Measurements from ENCODE around the gene ANKRD9. TPM values are rescaled to one million over a fixed set of nuclear protein-coding genes. Genes with fewer than 3 reads are reported as not detected.

Gene ANKRD9
- total RNA-seq = 17.3 to 19.5 TPM (median 18.0 TPM) in 3 replicates
- long read RNA-seq, full-length matches to known transcripts = 36 of 43 reads
- long read RNA-seq, partial matches to known transcripts = 3 of 43 reads
- long read RNA-seq, other reads (novel, unspliced or antisense) = 4 of 43 reads

GRCh38 chr14:102509746-102510615 is at the start of gene ANKRD9:
TSS of gene ANKRD9 (minus strand) at chr14:102509776. CDS start at chr14:102507889, 1,887 bp downstream.
- peaks cover 13% of the 10 kb centered on the region for H3K4me1 Mint-ChIP-seq (ENCODE audit: low read depth)
- H3K36me3 Mint-ChIP-seq (ENCODE audit: low read depth) = peaks cover 2% of the 10 kb centered on the region
- H3K27ac Mint-ChIP-seq (ENCODE audit: unreplicated experiment) = peak within 1 kb of the TSS; percentile 79
- TF ChIP-seq, protein P1, sequence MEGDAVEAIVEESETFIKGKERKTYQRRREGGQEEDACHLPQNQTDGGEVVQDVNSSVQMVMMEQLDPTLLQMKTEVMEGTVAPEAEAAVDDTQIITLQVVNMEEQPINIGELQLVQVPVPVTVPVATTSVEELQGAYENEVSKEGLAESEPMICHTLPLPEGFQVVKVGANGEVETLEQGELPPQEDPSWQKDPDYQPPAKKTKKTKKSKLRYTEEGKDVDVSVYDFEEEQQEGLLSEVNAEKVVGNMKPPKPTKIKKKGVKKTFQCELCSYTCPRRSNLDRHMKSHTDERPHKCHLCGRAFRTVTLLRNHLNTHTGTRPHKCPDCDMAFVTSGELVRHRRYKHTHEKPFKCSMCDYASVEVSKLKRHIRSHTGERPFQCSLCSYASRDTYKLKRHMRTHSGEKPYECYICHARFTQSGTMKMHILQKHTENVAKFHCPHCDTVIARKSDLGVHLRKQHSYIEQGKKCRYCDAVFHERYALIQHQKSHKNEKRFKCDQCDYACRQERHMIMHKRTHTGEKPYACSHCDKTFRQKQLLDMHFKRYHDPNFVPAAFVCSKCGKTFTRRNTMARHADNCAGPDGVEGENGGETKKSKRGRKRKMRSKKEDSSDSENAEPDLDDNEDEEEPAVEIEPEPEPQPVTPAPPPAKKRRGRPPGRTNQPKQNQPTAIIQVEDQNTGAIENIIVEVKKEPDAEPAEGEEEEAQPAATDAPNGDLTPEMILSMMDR (IDR thresholded peaks at IDR 0.05) = peak; percentile 34
- no peaks in the 10 kb centered on the region for H3K9me3 Mint-ChIP-seq (ENCODE audit: low read depth)
- DNase-seq (ENCODE audit: low spot score) = no peak
- peak within 1 kb of the TSS; percentile 74 for H3K4me3 Mint-ChIP-seq (ENCODE audit: unreplicated experiment)
- H3K27me3 Mint-ChIP-seq (ENCODE audit: low read depth) = no peaks in the 10 kb centered on the region

DNA sequence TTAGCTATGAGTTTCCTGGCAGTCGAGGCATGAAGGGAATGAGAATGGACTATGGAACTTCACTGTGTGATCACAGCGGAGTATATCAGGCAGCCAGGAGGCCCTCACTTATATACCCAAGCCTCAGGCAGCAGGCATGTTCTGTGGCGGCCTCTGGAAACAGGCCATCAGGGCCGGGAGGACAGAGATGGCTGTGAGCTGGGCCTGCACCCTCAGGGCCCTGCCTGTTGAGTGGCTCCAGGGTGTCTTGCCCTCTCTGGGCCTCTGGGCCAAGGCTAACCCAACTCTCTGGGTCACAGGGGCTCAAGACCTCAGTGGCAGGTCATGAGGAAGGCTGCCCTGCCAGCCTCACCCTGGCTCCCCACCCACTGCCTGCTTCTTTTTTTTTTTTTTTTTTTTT is 49.0 kb upstream of the ANKRD9 start:
- Mint-ChIP-seq H3K4me3 (ENCODE audit: unreplicated experiment) (no peak overlapping the region), H3K27ac (ENCODE audit: unreplicated experiment) (no peak overlapping the region), H3K36me3 (ENCODE audit: low read depth) (no peaks in the 10 kb centered on the region), H3K9me3 (ENCODE audit: low read depth) (no peaks in the 10 kb centered on the region), H3K27me3 (ENCODE audit: low read depth) (no peaks in the 10 kb centered on the region), H3K4me1 (ENCODE audit: low read depth) (no peaks in the 10 kb centered on the region)
- no peak for DNase-seq (ENCODE audit: low spot score)
- TF ChIP-seq, protein P1 (IDR thresholded peaks at IDR 0.05) = no peak

- Mint-ChIP-seq H3K4me1 (ENCODE audit: low read depth) (no peaks in the 10 kb centered on the region), H3K27me3 (ENCODE audit: low read depth) (no peaks in the 10 kb centered on the region), H3K36me3 (ENCODE audit: low read depth) (no peaks in the 10 kb centered on the region), H3K9me3 (ENCODE audit: low read depth) (no peaks in the 10 kb centered on the region), H3K4me3 (ENCODE audit: unreplicated experiment) (no peak overlapping the region), H3K27ac (ENCODE audit: unreplicated experiment) (peak overlapping the region; percentile 18)
- DNase-seq (ENCODE audit: low spot score) = no peak
- TF ChIP-seq, protein P1 (IDR thresholded peaks at IDR 0.05) = no peak
Observed at GRCh38 chr14:102557434-102558226, 48.1 kb upstream of the ANKRD9 start.

- H3K9me3 Mint-ChIP-seq (ENCODE audit: low read depth) = no peaks in the 10 kb centered on the region
- no peak overlapping the region for H3K27ac Mint-ChIP-seq (ENCODE audit: unreplicated experiment)
- no peak for DNase-seq (ENCODE audit: low spot score)
- no peaks in the 10 kb centered on the region for H3K36me3 Mint-ChIP-seq (ENCODE audit: low read depth)
- TF ChIP-seq, protein P1 (IDR thresholded peaks at IDR 0.05) = no peak
- peak overlapping the region; percentile 16 for H3K4me3 Mint-ChIP-seq (ENCODE audit: unreplicated experiment)
- no peaks in the 10 kb centered on the region for H3K4me1 Mint-ChIP-seq (ENCODE audit: low read depth)
- no peaks in the 10 kb centered on the region for H3K27me3 Mint-ChIP-seq (ENCODE audit: low read depth)
Observed at GRCh38 chr14:102556098-102556677, 46.6 kb upstream of the ANKRD9 start.
